PC-9 (cell line): ENCODE results near the gene IMMP1L. TPM values are rescaled to one million over a fixed set of nuclear protein-coding genes. Genes with fewer than 3 reads are reported as not detected.

Source experiments
- BruUV-seq: library from RNA; stranded (reverse); fragments of 400-500 nt; replicated peaks from 2 replicates; lab custom pipeline; 2021; lab: Mats Ljungman, UMichigan
- CTCF ChIA-PET: fragments of 300-600 bp; sonication (Branson Sonifier 250); formaldehyde crosslinking; loops from one replicate; lab custom pipeline; 2022; ENCODE audit warnings: antibody characterized with exemption; lab: Charles Lee
- POLR2A ChIA-PET: fragments of 300-600 bp; sonication (Branson Sonifier 250); formaldehyde crosslinking; loops from one replicate; lab custom pipeline; 2022; ENCODE audit warnings: antibody characterized with exemption; ENCODE audit not compliant: unreplicated experiment; lab: Charles Lee
- DNase-seq, 2 experiments: peaks; one replicate each; pipeline versions ENCODE4 v3.0.0 to v3.0.0-alpha.2; 2015 to 2022; ENCODE audit warnings: mixed read lengths in 1 of 2
- H2AFZ ChIP-seq: fragments of 200-600 bp; sonication (generic); 2 replicates; pipeline ENCODE4 v1.8.1; 2017; ENCODE audit warnings: antibody characterized with exemption
- H3F3A ChIP-seq: fragments of 200-600 bp; sonication (generic); 2 replicates; pipeline ENCODE4 v1.8.1; 2017; ENCODE audit warnings: antibody characterized with exemption, mild to moderate bottlenecking, low read depth; ENCODE audit not compliant: insufficient read depth
- H3K27ac ChIP-seq: fragments of 200-600 bp; sonication (generic); 2 replicates; pipeline ENCODE4 v1.6.1; 2016; ENCODE audit warnings: mixed run types
- H3K27me3 ChIP-seq: fragments of 200-600 bp; sonication (generic); 2 replicates; pipeline ENCODE4 v1.6.1; 2016; ENCODE audit warnings: low read depth, mixed run types; ENCODE audit not compliant: insufficient read depth
- H3K36me3 ChIP-seq: fragments of 200-600 bp; sonication (generic); 2 replicates; pipeline ENCODE4 v1.6.1; 2016; ENCODE audit warnings: low read depth, mixed run types
- H3K4me1 ChIP-seq: fragments of 200-600 bp; sonication (generic); replicated peaks from 2 replicates; pipeline ENCODE4 v1.6.1; 2016; ENCODE audit warnings: mixed run types; ENCODE audit not compliant: insufficient read depth
- H3K4me2 ChIP-seq: fragments of 200-600 bp; sonication (generic); 2 replicates; pipeline ENCODE4 v1.6.1; 2017; ENCODE audit warnings: mixed run types
- H3K4me3 ChIP-seq: fragments of 200-600 bp; sonication (generic); 2 replicates; pipeline ENCODE4 v1.6.1; 2016; ENCODE audit warnings: mixed run types
- H3K79me2 ChIP-seq: fragments of 200-600 bp; sonication (generic); 2 replicates; pipeline ENCODE4 v1.6.1; 2017; ENCODE audit warnings: low read depth, mixed run types
- H3K9me2 ChIP-seq: fragments of 200-600 bp; sonication (generic); 2 replicates; pipeline ENCODE4 v1.8.1; 2017; ENCODE audit warnings: mild to moderate bottlenecking; ENCODE audit not compliant: insufficient read depth
- H3K9me3 ChIP-seq: fragments of 200-600 bp; sonication (generic); 2 replicates; pipeline ENCODE4 v1.8.1; 2016; ENCODE audit warnings: low read depth; ENCODE audit not compliant: insufficient read depth
- H4K20me1 ChIP-seq: fragments of 200-600 bp; sonication (generic); 2 replicates; pipeline ENCODE4 v1.8.1; 2017; ENCODE audit not compliant: insufficient read depth
- EZH2 ChIP-seq: fragments of 200-600 bp; sonication (generic); IDR thresholded peaks from 2 replicates; pipeline ENCODE4 v1.8.0; 2017; ENCODE audit warnings: antibody characterized with exemption, low read depth
- intact Hi-C: fragments of 100-400 bp; cut with micrococcal nuclease; formaldehyde crosslinking; loops from one replicate; pipeline ENCODE4 v1.10.0; 2022; ENCODE audit not compliant: unreplicated experiment
- total RNA-seq: library from RNA; stranded (reverse); gene quantifications from 2 replicates; pipeline ENCODE4 v1.2.3, GENCODE V29; 2021
- TF ChIP-seq, protein P1 (sequence below): fragments of 200-600 bp; sonication (generic); conservative IDR thresholded peaks from 2 replicates; pipeline ENCODE4 v1.6.1; 2017; ENCODE audit warnings: mixed run types, antibody characterized with exemption, mild to moderate bottlenecking, moderate library complexity

Gene IMMP1L
- total RNA-seq, 1 experiment from 2014 or later = 41.9 TPM

DNA sequence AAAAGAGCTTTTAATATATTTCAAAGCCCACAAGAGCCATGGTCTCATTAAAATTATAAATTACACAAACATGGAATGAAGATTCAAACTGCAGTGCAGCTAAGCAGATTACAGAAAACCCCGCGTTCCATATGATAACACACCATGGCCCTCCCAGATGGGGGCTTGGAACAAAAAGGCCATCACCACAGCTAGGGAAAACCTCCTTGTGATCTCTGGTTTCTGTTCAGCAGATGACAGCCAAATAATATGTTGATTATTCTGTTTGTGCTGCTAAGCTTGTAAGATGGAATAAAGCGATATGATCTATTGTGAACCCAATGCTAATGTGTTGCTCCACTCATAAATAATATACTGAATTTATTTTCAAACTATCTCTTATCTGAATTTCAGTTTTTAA, 28.5 kb downstream of the IMMP1L start:
- H3K27ac ChIP-seq = no peak overlapping the region
- peaks cover 14% of the 10 kb centered on the region for H4K20me1 ChIP-seq
- H3K9me2 ChIP-seq = no peaks in the 10 kb centered on the region
- TF ChIP-seq, protein P1, sequence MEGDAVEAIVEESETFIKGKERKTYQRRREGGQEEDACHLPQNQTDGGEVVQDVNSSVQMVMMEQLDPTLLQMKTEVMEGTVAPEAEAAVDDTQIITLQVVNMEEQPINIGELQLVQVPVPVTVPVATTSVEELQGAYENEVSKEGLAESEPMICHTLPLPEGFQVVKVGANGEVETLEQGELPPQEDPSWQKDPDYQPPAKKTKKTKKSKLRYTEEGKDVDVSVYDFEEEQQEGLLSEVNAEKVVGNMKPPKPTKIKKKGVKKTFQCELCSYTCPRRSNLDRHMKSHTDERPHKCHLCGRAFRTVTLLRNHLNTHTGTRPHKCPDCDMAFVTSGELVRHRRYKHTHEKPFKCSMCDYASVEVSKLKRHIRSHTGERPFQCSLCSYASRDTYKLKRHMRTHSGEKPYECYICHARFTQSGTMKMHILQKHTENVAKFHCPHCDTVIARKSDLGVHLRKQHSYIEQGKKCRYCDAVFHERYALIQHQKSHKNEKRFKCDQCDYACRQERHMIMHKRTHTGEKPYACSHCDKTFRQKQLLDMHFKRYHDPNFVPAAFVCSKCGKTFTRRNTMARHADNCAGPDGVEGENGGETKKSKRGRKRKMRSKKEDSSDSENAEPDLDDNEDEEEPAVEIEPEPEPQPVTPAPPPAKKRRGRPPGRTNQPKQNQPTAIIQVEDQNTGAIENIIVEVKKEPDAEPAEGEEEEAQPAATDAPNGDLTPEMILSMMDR = no peak
- TF ChIP-seq EZH2 = no peak
- CTCF ChIA-PET = no interaction called here
- H3K36me3 ChIP-seq = no peaks in the 10 kb centered on the region
- no peaks in the 10 kb centered on the region for H3K9me3 ChIP-seq
- DNase-seq = no peak
- no peak overlapping the region for H3K4me3 ChIP-seq
- intact Hi-C loops = loop anchor here (10.0 kb wide), 1 partner anchor 524 kb away; no protein-coding TSS in a partner anchor
- no peaks in the 10 kb centered on the region for H3K4me1 ChIP-seq
- no peak overlapping the region for H3K4me2 ChIP-seq
- no peaks in the 10 kb centered on the region for H3K27me3 ChIP-seq
- peaks cover 19% of the 10 kb centered on the region for H3K79me2 ChIP-seq
- H3F3A ChIP-seq = no peaks in the 10 kb centered on the region; the same call in 1 of the 2 replicates
- BruUV-seq = no TSS peak
- no peak overlapping the region for H2AFZ ChIP-seq
- POLR2A ChIA-PET = no interaction called here

DNA sequence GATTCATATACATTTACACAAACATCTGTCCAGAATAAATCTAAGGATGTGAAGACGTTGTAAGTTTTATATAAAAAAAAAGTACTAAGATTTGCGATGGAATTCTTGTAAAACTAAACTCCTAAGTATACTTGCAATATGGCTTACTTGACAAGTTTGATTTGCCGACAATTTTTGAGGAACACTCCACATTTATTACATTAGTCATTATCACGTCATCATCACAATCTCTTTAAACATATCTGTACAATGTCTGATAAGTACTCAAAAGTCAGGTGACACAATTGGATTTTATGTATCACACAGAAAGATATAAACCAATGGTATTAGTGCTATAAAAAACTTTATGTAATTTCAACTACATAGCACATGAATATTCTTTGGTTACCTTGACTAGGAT, 30.4 kb downstream of the IMMP1L start:
- Histone ChIP-seq H3K4me1 (no peaks in the 10 kb centered on the region), H3F3A (no peaks in the 10 kb centered on the region; the same call in 1 of the 2 replicates), H3K4me2 (no peak overlapping the region), H3K79me2 (peaks cover 15% of the 10 kb centered on the region), H3K9me2 (no peaks in the 10 kb centered on the region), H3K27me3 (no peaks in the 10 kb centered on the region), H3K27ac (no peak overlapping the region), H3K36me3 (0 out of 2 replicates have a peak, but pooled peaks cover 5% of the 10 kb centered on the region), H2AFZ (no peak overlapping the region), H3K4me3 (no peak overlapping the region), H4K20me1 (peaks cover 14% of the 10 kb centered on the region), H3K9me3 (no peaks in the 10 kb centered on the region)
- ChIA-PET CTCF (interaction anchor here (0.5 kb wide), 1 partner anchor 203 kb away, joined by 7 read pairs; no protein-coding TSS in a partner anchor), POLR2A (interaction anchor here (0.6 kb wide), 1 partner anchor 569 kb away, joined by 4 read pairs; no protein-coding TSS in a partner anchor)
- DNase-seq = no peak
- intact Hi-C loops = no loop called here
- BruUV-seq = no TSS peak
- TF ChIP-seq, protein P1 = no peak
- no peak for TF ChIP-seq EZH2

DNA sequence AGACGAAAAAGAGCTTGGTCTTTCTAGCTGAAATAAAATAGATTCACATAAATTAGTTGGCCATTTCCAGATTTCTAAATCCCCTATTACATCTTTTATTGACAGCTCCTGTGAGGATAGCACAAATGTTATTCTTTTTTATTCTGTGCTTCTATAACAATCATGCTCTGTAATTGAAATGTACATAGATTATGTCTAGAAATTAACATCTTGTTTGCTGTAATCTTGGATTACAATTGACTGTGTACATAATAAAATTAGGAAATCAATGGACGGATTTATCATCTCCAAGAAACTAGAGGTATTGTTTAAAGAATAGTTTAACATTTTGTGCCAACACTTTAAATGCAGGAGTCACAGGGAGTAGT, 31.2 kb downstream of the IMMP1L start:
- H3K4me3 ChIP-seq = no peak overlapping the region
- H3K4me2 ChIP-seq = no peak overlapping the region
- no peaks in the 10 kb centered on the region for H3K9me2 ChIP-seq
- H2AFZ ChIP-seq = no peak overlapping the region
- H3K27me3 ChIP-seq = no peaks in the 10 kb centered on the region
- H3F3A ChIP-seq = no peaks in the 10 kb centered on the region; the same call in 1 of the 2 replicates
- no TSS peak for BruUV-seq
- TF ChIP-seq, protein P1 = no peak
- TF ChIP-seq EZH2 = no peak
- ChIA-PET POLR2A (interaction anchor here (0.6 kb wide), 1 partner anchor 569 kb away, joined by 4 read pairs; no protein-coding TSS in a partner anchor), CTCF (interaction anchor here (0.5 kb wide), 1 partner anchor 204 kb away, joined by 7 read pairs; no protein-coding TSS in a partner anchor)
- peaks cover 15% of the 10 kb centered on the region for H3K79me2 ChIP-seq
- peaks cover 14% of the 10 kb centered on the region for H4K20me1 ChIP-seq
- no peaks in the 10 kb centered on the region for H3K4me1 ChIP-seq
- H3K36me3 ChIP-seq = 0 out of 2 replicates have a peak, but pooled peaks cover 5% of the 10 kb centered on the region
- DNase-seq = no peak
- intact Hi-C loops = no loop called here
- H3K27ac ChIP-seq = no peak overlapping the region
- H3K9me3 ChIP-seq = no peaks in the 10 kb centered on the region
